GM12873 (cell line): ENCODE results near the gene RECQL.

Source experiments
- CTCF ChIP-seq: IDR thresholded peaks from 2 replicates; pipeline ENCODE4 v1.5.1; 2012; ENCODE audit warnings: low read depth, mild to moderate bottlenecking, moderate library complexity, low read length, control low read depth; ENCODE audit not compliant: insufficient read depth; ENCODE audit errors: missing control alignments

RECQL gene

GRCh38 chr12:21539797-21540196 lies 38.4 kb upstream of the RECQL start:
- no peak for TF ChIP-seq CTCF

GRCh38 chr12:21538061-21538653 lies 36.7 kb upstream of the RECQL start:
- no peak for TF ChIP-seq CTCF

GRCh38 chr12:21529456-21529855 lies 28.0 kb upstream of the RECQL start:
- TF ChIP-seq CTCF: no peak

- no peak for TF ChIP-seq CTCF
Observed at GRCh38 chr12:21528953-21529352, 27.5 kb upstream of the RECQL start.

GRCh38 chr12:21527451-21528180 lies 26.2 kb upstream of the RECQL start:
- TF ChIP-seq CTCF: no peak

GRCh38 chr12:21526721-21527345 lies 25.4 kb upstream of the RECQL start:
- TF ChIP-seq CTCF: no peak

GRCh38 chr12:21526053-21526452 lies 24.6 kb upstream of the RECQL start, which contains the start of gene SPX:
TSS of gene SPX (plus strand) at chr12:21526296. CDS start at chr12:21526473, 177 bp downstream.
- TF ChIP-seq CTCF: no peak
